Measurements from ENCODE around the gene DNAI4.

Gene DNAI4

GRCh38 chr1:66927528-66927927 is 2.9 kb upstream of the DNAI4 start:
- no peak for TF ChIP-seq CTCF (IDR thresholded peaks at IDR 0.05; ENCODE audit: extremely low read depth, missing control alignments)
- DNase-seq (ENCODE audit: low spot score) = no peak

- no peak for DNase-seq (ENCODE audit: low spot score)
- no peak for TF ChIP-seq CTCF (IDR thresholded peaks at IDR 0.05; ENCODE audit: extremely low read depth, missing control alignments)
These were observed 1.3 kb upstream of the DNAI4 start for GRCh38 chr1:66925944-66926343.

- TF ChIP-seq CTCF (IDR thresholded peaks at IDR 0.05; ENCODE audit: extremely low read depth, missing control alignments) = no peak
- DNase-seq (ENCODE audit: low spot score) = no peak
These were observed 878 bp upstream of the DNAI4 start for GRCh38 chr1:66925558-66925910.

- TF ChIP-seq CTCF (IDR thresholded peaks at IDR 0.05; ENCODE audit: extremely low read depth, missing control alignments) = no peak
- no peak for DNase-seq (ENCODE audit: low spot score)
These were observed 4.1 kb downstream of the DNAI4 start for GRCh38 chr1:66920543-66920942.

- no peak for DNase-seq (ENCODE audit: low spot score)
- TF ChIP-seq CTCF (IDR thresholded peaks at IDR 0.05; ENCODE audit: extremely low read depth, missing control alignments) = no peak
These were observed 4.8 kb downstream of the DNAI4 start for GRCh38 chr1:66919828-66920227.

GRCh38 chr1:66919063-66919462 is 5.6 kb downstream of the DNAI4 start:
- DNase-seq (ENCODE audit: low spot score) = no peak
- no peak for TF ChIP-seq CTCF (IDR thresholded peaks at IDR 0.05; ENCODE audit: extremely low read depth, missing control alignments)

- TF ChIP-seq CTCF (IDR thresholded peaks at IDR 0.05; ENCODE audit: extremely low read depth, missing control alignments) = no peak
- no peak for DNase-seq (ENCODE audit: low spot score)
These were observed 7.2 kb downstream of the DNAI4 start for GRCh38 chr1:66917476-66917875.

Measured in GM20000 (cell line).